NCI-H1417 (cell line): Measurements from ENCODE around the gene EEF2KMT.

ENCODE experiments used
- DNase-seq, 3 experiments: peaks; one replicate each; lab custom pipeline; 2025; lab: John Stamatoyannopoulos, UW

The EEF2KMT gene

GRCh38 chr16:5041600-5042133, 55.9 kb downstream of the EEF2KMT start:
- no peak for DNase-seq

- no peak for DNase-seq
These were observed 57.1 kb downstream of the EEF2KMT start for GRCh38 chr16:5040451-5040850.

GRCh38 chr16:5036228-5037156, 61.1 kb downstream of the EEF2KMT start:
- peak in 1 of 3 experiments; percentile 8 for DNase-seq

GRCh38 chr16:5035909-5036227, 61.7 kb downstream of the EEF2KMT start:
- DNase-seq = no peak
